HG03521 (cell line): ENCODE data around the gene LCE1B.

Experiments used
- ATAC-seq: cut with Tn5 transposase; IDR thresholded peaks from one replicate; pipeline ENCODE4 v1.9.1; 2021; ENCODE audit warnings: mild to moderate bottlenecking, moderate library complexity; ENCODE audit not compliant: unreplicated experiment

Gene LCE1B

GRCh38 chr1:152811671-152812070 lies at the start of gene LCE1B:
TSS of gene LCE1B (plus strand) at chr1:152811971. CDS start at chr1:152812447, 476 bp downstream.
- ATAC-seq, result no peak

GRCh38 chr1:152768847-152769533 lies 42.8 kb upstream of the LCE1B start:
- no peak for ATAC-seq

- ATAC-seq, result no peak
Observed at GRCh38 chr1:152770411-152770810, 41.4 kb upstream of the LCE1B start.

- ATAC-seq, result no peak
Observed at GRCh38 chr1:152774875-152775274, 36.9 kb upstream of the LCE1B start, which contains the start of gene LCE1F. TSS of gene LCE1F (plus strand) at chr1:152775140. CDS start at chr1:152776372, 1,232 bp downstream.

GRCh38 chr1:152776361-152776760 lies 35.4 kb upstream of the LCE1B start:
- no peak for ATAC-seq

GRCh38 chr1:152777510-152778137 lies 34.1 kb upstream of the LCE1B start:
- ATAC-seq, result no peak

GRCh38 chr1:152783095-152783494 lies 28.7 kb upstream of the LCE1B start:
- no peak for ATAC-seq

GRCh38 chr1:152786077-152786476 lies 25.7 kb upstream of the LCE1B start, which contains the start of gene LCE1E:
TSS of gene LCE1E (plus strand) at chr1:152786257. CDS start at chr1:152787300, 1,043 bp downstream.
- ATAC-seq, result no peak

GRCh38 chr1:152795686-152796085 lies 16.1 kb upstream of the LCE1B start:
- ATAC-seq, result no peak

- no peak for ATAC-seq
Observed at GRCh38 chr1:152796421-152796820, 15.3 kb upstream of the LCE1B start, which contains the start of gene LCE1D. TSS of gene LCE1D (plus strand) at chr1:152796721. CDS start at chr1:152797795, 1,074 bp downstream.

GRCh38 chr1:152801333-152801732 lies 10.4 kb upstream of the LCE1B start:
- ATAC-seq, result no peak

- no peak for ATAC-seq
Observed at GRCh38 chr1:152806576-152806975, 5.2 kb upstream of the LCE1B start, which contains the start of gene LCE1C. TSS of gene LCE1C (minus strand) at chr1:152806651. CDS start at chr1:152805478, 1,173 bp downstream.

GRCh38 chr1:152811050-152811449 lies 721 bp upstream of the LCE1B start:
- no peak for ATAC-seq

GRCh38 chr1:152817309-152817708 lies 5.5 kb downstream of the LCE1B start:
- ATAC-seq, result no peak

- ATAC-seq, result no peak
Observed at GRCh38 chr1:152823294-152823693, 11.5 kb downstream of the LCE1B start.

- no peak for ATAC-seq
Observed at GRCh38 chr1:152824964-152825363, 13.2 kb downstream of the LCE1B start.

GRCh38 chr1:152827173-152827572 lies 15.4 kb downstream of the LCE1B start, which contains the start of gene LCE1A:
TSS of gene LCE1A (plus strand) at chr1:152827473. CDS start at chr1:152827473, 0 bp downstream.
- no peak for ATAC-seq

- ATAC-seq, result no peak
Observed at GRCh38 chr1:152836870-152837269, 25.1 kb downstream of the LCE1B start.

- no peak for ATAC-seq
Observed at GRCh38 chr1:152842556-152842955, 30.8 kb downstream of the LCE1B start, which contains the start of gene LCE6A. TSS of gene LCE6A (plus strand) at chr1:152842856. CDS start at chr1:152843521, 665 bp downstream.

- no peak for ATAC-seq
Observed at GRCh38 chr1:152855661-152856060, 43.9 kb downstream of the LCE1B start.

- no peak for ATAC-seq
Observed at GRCh38 chr1:152858062-152858461, 46.3 kb downstream of the LCE1B start.

- no peak for ATAC-seq
Observed at GRCh38 chr1:152859696-152860095, 47.9 kb downstream of the LCE1B start, which contains the start of gene LCE7A. TSS of gene LCE7A (plus strand) at chr1:152859996. CDS start at chr1:152860698, 702 bp downstream.
